Measurements from ENCODE around the gene NACC2.

NACC2 gene

DNA sequence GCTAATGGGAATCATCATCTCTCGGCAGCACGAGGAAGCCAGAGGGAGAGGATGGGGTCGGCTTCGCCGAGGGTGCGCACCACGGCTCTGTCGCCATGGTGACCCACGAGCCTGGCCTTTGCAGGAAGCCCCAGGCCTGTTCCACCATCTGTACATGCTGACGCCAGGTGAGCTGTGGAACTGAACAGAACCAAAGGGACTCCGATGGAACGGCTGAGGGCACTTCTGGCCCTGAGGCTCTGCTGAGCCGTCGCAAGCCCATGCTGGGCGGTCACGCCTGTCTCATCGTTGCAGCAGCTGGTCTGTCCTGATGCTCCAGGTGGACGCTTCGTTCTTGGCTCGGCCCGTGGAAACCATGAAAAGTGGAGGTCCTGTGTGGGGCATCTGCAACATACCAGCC is 99.3 kb downstream of the NACC2 start:
- Histone ChIP-seq H3K4me3 (ENCODE audit: low read length, poor library complexity, severe bottlenecking) (no peak overlapping the region), H3K9me3 (ENCODE audit: insufficient read depth, low read depth, low read length) (no peaks in the 10 kb centered on the region), H3K9ac (ENCODE audit: low read depth, low read length, poor library complexity, severe bottlenecking) (no peak overlapping the region), H3K4me1 (ENCODE audit: insufficient read depth, low read length, poor library complexity, severe bottlenecking) (peaks cover 40% of the 10 kb centered on the region), H3F3A (ENCODE audit: low read depth) (0 out of 2 replicates have a peak, but pooled peaks cover 2% of the 10 kb centered on the region), H3K36me3 (ENCODE audit: insufficient read depth, low read length) (no peaks in the 10 kb centered on the region), H3K27me3 (ENCODE audit: insufficient read depth, low read length, poor library complexity, severe bottlenecking) (no peaks in the 10 kb centered on the region), H2AFZ (ENCODE audit: low read length) (no peak overlapping the region), H4K20me1 (ENCODE audit: insufficient read depth, low read length, poor library complexity, severe bottlenecking) (no peaks in the 10 kb centered on the region), H3K79me2 (ENCODE audit: insufficient read depth, low read length) (no peaks in the 10 kb centered on the region), H3K4me2 (ENCODE audit: low read depth, low read length, poor library complexity, severe bottlenecking) (no peak overlapping the region), H3K9me2 (replicated peaks; ENCODE audit: low read depth, low read length) (no peaks in the 10 kb centered on the region)
- TF ChIP-seq EZH2phosphoT487 (IDR thresholded peaks at IDR 0.05; ENCODE audit: borderline replicate concordance) (no peak), CTCF (conservative IDR thresholded peaks at IDR 0.05; ENCODE audit: low read length) (no peak)

GRCh38 chr9:135994501-135995192 is 100.4 kb downstream of the NACC2 start:
- Histone ChIP-seq H3K36me3 (ENCODE audit: insufficient read depth, low read length) (no peaks in the 10 kb centered on the region), H4K20me1 (ENCODE audit: insufficient read depth, low read length, poor library complexity, severe bottlenecking) (no peaks in the 10 kb centered on the region), H3F3A (ENCODE audit: low read depth) (0 out of 2 replicates have a peak, but pooled peaks cover 2% of the 10 kb centered on the region), H3K4me3 (ENCODE audit: low read length, poor library complexity, severe bottlenecking) (no peak overlapping the region), H3K9ac (ENCODE audit: low read depth, low read length, poor library complexity, severe bottlenecking) (no peak overlapping the region), H3K27me3 (ENCODE audit: insufficient read depth, low read length, poor library complexity, severe bottlenecking) (no peaks in the 10 kb centered on the region), H2AFZ (ENCODE audit: low read length) (no peak overlapping the region), H3K79me2 (ENCODE audit: insufficient read depth, low read length) (no peaks in the 10 kb centered on the region), H3K4me1 (ENCODE audit: insufficient read depth, low read length, poor library complexity, severe bottlenecking) (peaks cover 45% of the 10 kb centered on the region), H3K4me2 (ENCODE audit: low read depth, low read length, poor library complexity, severe bottlenecking) (peak overlapping the region; percentile 11), H3K9me2 (replicated peaks; ENCODE audit: low read depth, low read length) (no peaks in the 10 kb centered on the region), H3K9me3 (ENCODE audit: insufficient read depth, low read depth, low read length) (no peaks in the 10 kb centered on the region)
- TF ChIP-seq EZH2phosphoT487 (IDR thresholded peaks at IDR 0.05; ENCODE audit: borderline replicate concordance), result no peak
- TF ChIP-seq CTCF (conservative IDR thresholded peaks at IDR 0.05; ENCODE audit: low read length), result no peak

GRCh38 chr9:135993765-135994500 is 101.2 kb downstream of the NACC2 start:
- Histone ChIP-seq H3F3A (ENCODE audit: low read depth) (0 out of 2 replicates have a peak, but pooled peaks cover 2% of the 10 kb centered on the region), H3K9me3 (ENCODE audit: insufficient read depth, low read depth, low read length) (no peaks in the 10 kb centered on the region), H3K9me2 (replicated peaks; ENCODE audit: low read depth, low read length) (no peaks in the 10 kb centered on the region), H3K4me2 (ENCODE audit: low read depth, low read length, poor library complexity, severe bottlenecking) (peak overlapping the region; percentile 11), H3K4me3 (ENCODE audit: low read length, poor library complexity, severe bottlenecking) (no peak overlapping the region), H3K4me1 (ENCODE audit: insufficient read depth, low read length, poor library complexity, severe bottlenecking) (peaks cover 45% of the 10 kb centered on the region), H3K36me3 (ENCODE audit: insufficient read depth, low read length) (no peaks in the 10 kb centered on the region), H4K20me1 (ENCODE audit: insufficient read depth, low read length, poor library complexity, severe bottlenecking) (no peaks in the 10 kb centered on the region), H3K9ac (ENCODE audit: low read depth, low read length, poor library complexity, severe bottlenecking) (peak overlapping the region; percentile 55), H3K79me2 (ENCODE audit: insufficient read depth, low read length) (no peaks in the 10 kb centered on the region), H2AFZ (ENCODE audit: low read length) (no peak overlapping the region), H3K27me3 (ENCODE audit: insufficient read depth, low read length, poor library complexity, severe bottlenecking) (no peaks in the 10 kb centered on the region)
- TF ChIP-seq CTCF (conservative IDR thresholded peaks at IDR 0.05; ENCODE audit: low read length) (no peak), EZH2phosphoT487 (IDR thresholded peaks at IDR 0.05; ENCODE audit: borderline replicate concordance) (no peak)
